ENCODE measurements around the gene ACTN1. TPM values are rescaled to one million over a fixed set of nuclear protein-coding genes. Genes with fewer than 3 reads are reported as not detected.

ACTN1 gene
- total and polyA plus RNA-seq, 11 donors: 48.4 to 252 (median 104) TPM

DNA sequence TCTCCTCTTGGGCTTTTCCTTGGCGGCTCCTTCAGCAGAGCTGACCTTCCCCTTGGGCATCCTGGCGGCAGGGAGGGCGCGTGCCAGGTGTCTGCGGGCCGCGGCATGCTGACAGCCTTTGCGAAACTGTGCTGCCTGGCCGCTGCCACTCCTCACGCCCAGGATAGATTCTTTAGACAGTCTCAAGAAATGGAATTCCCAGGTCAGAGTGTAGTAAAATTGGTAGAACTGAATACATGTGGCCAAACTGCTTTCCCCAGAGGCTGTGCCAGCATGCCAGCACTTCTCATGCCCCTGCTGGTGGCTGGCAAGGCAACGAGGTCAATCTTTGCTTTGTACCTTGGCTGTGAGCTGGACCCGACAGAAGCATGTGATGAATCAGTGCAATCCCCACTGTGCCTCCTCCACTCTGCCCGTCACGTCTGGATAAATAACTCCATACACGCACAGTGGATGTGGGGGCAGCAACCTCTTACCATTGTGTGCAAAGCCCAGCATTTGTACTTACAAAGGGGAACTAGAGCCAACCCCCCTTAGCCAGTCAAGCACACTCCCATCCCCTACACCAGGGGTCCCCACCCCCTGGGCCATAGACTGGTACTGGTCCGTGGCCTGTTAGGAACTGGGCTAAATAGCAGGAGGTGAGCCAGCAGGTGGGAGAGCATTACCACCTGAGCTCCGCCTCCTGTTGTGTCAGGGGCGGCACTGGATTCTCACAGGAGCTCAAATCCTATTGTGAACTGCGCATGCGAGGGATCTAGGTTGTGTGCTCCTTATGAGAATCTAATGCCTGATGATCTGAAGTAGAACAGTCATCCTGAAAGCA, 90.9 kb downstream of the ACTN1 start:
- H3K4me1 ChIP-seq: peaks cover 0 to 22% (median 6%) of the 10 kb centered on the region in 12 donors
- peak overlapping the region in 6 of 12 donors; percentile 22 to 83 (median 48) for H3K27ac ChIP-seq
- no peaks in the 10 kb centered on the region for H3K9me3 ChIP-seq
- H3K27me3 ChIP-seq: no peaks in the 10 kb centered on the region
- no peak overlapping the region for H3K4me3 ChIP-seq
- DNase-seq (peak in 2 of 5 donors; percentile 49 to 56), ATAC-seq (peak; percentile 57 to 77 (median 66))
- 83 to 92% (median 85%) methylated on average over 19 to 20 of the region's 20 CpGs for WGBS, 4 donors
- H3K36me3 ChIP-seq: peaks cover 5 to 99% (median 98%) of the 10 kb centered on the region in 9 donors
- TF ChIP-seq POLR2A (IDR thresholded peaks at IDR 0.05): no peak
- TF ChIP-seq, protein P1, sequence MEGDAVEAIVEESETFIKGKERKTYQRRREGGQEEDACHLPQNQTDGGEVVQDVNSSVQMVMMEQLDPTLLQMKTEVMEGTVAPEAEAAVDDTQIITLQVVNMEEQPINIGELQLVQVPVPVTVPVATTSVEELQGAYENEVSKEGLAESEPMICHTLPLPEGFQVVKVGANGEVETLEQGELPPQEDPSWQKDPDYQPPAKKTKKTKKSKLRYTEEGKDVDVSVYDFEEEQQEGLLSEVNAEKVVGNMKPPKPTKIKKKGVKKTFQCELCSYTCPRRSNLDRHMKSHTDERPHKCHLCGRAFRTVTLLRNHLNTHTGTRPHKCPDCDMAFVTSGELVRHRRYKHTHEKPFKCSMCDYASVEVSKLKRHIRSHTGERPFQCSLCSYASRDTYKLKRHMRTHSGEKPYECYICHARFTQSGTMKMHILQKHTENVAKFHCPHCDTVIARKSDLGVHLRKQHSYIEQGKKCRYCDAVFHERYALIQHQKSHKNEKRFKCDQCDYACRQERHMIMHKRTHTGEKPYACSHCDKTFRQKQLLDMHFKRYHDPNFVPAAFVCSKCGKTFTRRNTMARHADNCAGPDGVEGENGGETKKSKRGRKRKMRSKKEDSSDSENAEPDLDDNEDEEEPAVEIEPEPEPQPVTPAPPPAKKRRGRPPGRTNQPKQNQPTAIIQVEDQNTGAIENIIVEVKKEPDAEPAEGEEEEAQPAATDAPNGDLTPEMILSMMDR (IDR thresholded peaks at IDR 0.05): peak in 1 of 12 donors; percentile 10
- intact Hi-C loops (cut with DNase I): no loop called here

DNA sequence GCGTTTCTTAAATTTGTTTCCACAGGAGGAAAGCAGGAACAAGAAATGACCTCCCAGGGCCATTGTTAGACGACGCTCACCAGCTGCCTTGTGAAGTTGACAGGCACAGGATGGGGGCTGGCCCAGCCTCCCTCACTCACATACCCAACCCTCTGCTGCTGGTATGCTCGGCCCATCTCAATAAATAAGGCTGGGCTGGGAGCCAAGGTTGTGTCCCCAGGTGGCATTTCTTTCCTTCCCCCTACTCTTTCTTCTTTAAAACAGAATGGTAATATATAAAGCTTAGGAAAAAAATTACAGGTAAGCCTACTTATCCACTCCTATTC, 93.0 kb downstream of the ACTN1 start:
- TF ChIP-seq, protein P1 (IDR thresholded peaks at IDR 0.05): no peak
- no peak for TF ChIP-seq POLR2A (IDR thresholded peaks at IDR 0.05)
- Histone ChIP-seq H3K27ac (peak overlapping the region in 1 of 12 donors; percentile 83), H3K4me1 (peaks cover 0 to 22% (median 6%) of the 10 kb centered on the region in 12 donors), H3K27me3 (no peaks in the 10 kb centered on the region), H3K36me3 (peaks cover 5 to 99% (median 98%) of the 10 kb centered on the region in 9 donors), H3K9me3 (no peaks in the 10 kb centered on the region), H3K4me3 (no peak overlapping the region)
- WGBS, 4 donors: 44 to 57% (median 54%) methylated on average over 4 of the region's 4 CpGs
- ATAC-seq (peak in 1 of 4 donors; percentile 11), DNase-seq (no peak)
- intact Hi-C loops (cut with DNase I): no loop called here

DNA sequence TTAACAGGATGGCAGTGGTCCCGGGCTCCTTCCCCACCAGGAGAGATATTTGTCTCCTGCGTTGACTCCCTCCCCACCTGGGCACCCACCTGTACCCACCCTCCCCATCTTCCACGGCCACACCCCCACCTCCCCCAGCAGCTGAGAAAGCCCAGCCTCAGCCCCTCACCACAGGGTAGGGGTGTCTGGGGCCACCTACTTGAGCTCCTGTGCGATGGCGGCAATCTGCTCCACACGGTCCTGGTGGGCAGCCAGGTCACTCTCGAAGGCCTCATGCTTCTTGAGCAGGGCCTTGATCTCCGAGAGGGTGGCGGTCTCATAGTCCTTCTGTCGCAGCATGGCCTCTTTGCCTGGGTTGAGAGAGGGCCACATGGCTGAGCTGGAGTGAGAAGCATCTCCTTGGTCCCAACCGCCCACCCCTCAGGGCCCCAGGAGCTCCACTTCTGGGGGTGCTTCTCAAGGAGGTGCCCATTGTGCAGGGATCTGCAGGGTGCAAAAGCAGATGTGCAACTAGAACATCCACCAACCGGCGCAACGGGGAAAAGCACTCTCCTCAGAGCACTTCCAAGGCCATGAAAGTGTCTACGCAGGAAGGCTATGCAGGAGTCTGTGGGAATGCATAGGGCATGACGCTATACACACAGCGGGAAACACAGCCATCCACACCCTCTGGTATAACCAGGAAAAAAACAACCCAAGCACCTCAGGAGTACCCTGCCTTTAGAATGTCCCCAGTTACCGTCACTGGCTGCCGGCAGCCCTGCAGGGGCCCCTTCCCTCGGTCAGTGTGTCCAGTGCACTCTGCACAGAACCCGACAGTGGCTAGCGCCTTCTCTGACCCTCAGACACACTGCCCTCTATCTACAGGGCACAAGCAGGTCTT, 93.6 kb downstream of the ACTN1 start:
- WGBS, 4 donors: 96 to 98% (median 97%) methylated on average over 19 to 22 of the region's 22 CpGs
- peak overlapping the region in 2 of 12 donors; percentile 71 to 83 for H3K27ac ChIP-seq
- H3K9me3 ChIP-seq: no peaks in the 10 kb centered on the region
- peaks cover 0 to 22% (median 6%) of the 10 kb centered on the region in 12 donors for H3K4me1 ChIP-seq
- H3K27me3 ChIP-seq: no peaks in the 10 kb centered on the region
- DNase-seq (no peak), ATAC-seq (no peak)
- TF ChIP-seq, protein P1 (IDR thresholded peaks at IDR 0.05): no peak
- no peak for TF ChIP-seq POLR2A (IDR thresholded peaks at IDR 0.05)
- no peak overlapping the region for H3K4me3 ChIP-seq
- H3K36me3 ChIP-seq: peaks cover 3 to 99% (median 98%) of the 10 kb centered on the region in 9 donors
- intact Hi-C loops (cut with DNase I): no loop called here
